Liver (tissue), 9 donors: Measurements from ENCODE around the gene FAM3B. TPM values are rescaled to one million over a fixed set of nuclear protein-coding genes. Genes with fewer than 3 reads are reported as not detected.

ENCODE experiments used
- DNase-seq: peaks from one replicate; pipeline ENCODE4 v3.0.0-alpha.2; 2017; ENCODE audit warnings: low spot score
- H3K27ac ChIP-seq, 2 donors: one replicate each; pipeline ENCODE4 v1.7.0; 2013; ENCODE audit warnings: inconsistent platforms in 2 of 2, low read length in 2 of 2, control low read depth in 1 of 2, low read depth in 1 of 2, mild to moderate bottlenecking in 1 of 2
- H3K27me3 ChIP-seq, 4 donors: one replicate each; pipeline versions ENCODE4 v1.6.1 to v1.7.0; 2013; ENCODE audit warnings: low read length in 3 of 4, inconsistent platforms in 1 of 4, mild to moderate bottlenecking in 1 of 4, moderate library complexity in 1 of 4; ENCODE audit not compliant: control insufficient read depth in 4 of 4, insufficient read depth in 4 of 4
- H3K36me3 ChIP-seq, 4 donors: one replicate each; pipeline versions ENCODE4 v1.6.1 to v1.7.0; 2013; ENCODE audit warnings: low read length in 3 of 4, mild to moderate bottlenecking in 3 of 4, low read depth in 1 of 4, moderate library complexity in 1 of 4; ENCODE audit not compliant: control insufficient read depth in 4 of 4, insufficient read depth in 3 of 4
- H3K4me1 ChIP-seq, 4 donors: one replicate each; pipeline versions ENCODE4 v1.6.1 to v1.7.0; 2013; ENCODE audit warnings: low read length in 3 of 4, mild to moderate bottlenecking in 3 of 4, moderate library complexity in 1 of 4; ENCODE audit not compliant: control insufficient read depth in 4 of 4, insufficient read depth in 4 of 4
- H3K4me3 ChIP-seq, 3 donors: one replicate each; pipeline versions ENCODE4 v1.6.1 to v1.7.0; 2013; ENCODE audit warnings: low read length in 3 of 3, control low read depth in 1 of 3, low read depth in 1 of 3, mild to moderate bottlenecking in 1 of 3
- H3K9ac ChIP-seq, 2 donors: one replicate each; pipeline ENCODE4 v1.7.0; 2013; ENCODE audit warnings: low read length in 2 of 2, mild to moderate bottlenecking in 2 of 2, moderate library complexity in 2 of 2, control low read depth in 1 of 2, low read depth in 1 of 2
- H3K9me3 ChIP-seq, 4 donors: one replicate each; pipeline versions ENCODE4 v1.6.1 to v1.7.0; 2013; ENCODE audit warnings: low read length in 3 of 4; ENCODE audit not compliant: control insufficient read depth in 4 of 4
- ATF3 ChIP-seq: IDR thresholded peaks from 2 replicates; pipeline ENCODE4 v1.6.1; 2016; ENCODE audit warnings: antibody characterized with exemption
- EGR1 ChIP-seq, 2 donors: IDR thresholded peaks; 2 replicates each; pipeline ENCODE4 v1.6.1; 2016 to 2018; ENCODE audit warnings: antibody characterized with exemption in 2 of 2, low read depth in 2 of 2
- FOXA1 ChIP-seq: IDR thresholded peaks from 2 replicates; pipeline ENCODE4 v1.6.1; 2016; ENCODE audit warnings: antibody characterized with exemption
- FOXA2 ChIP-seq: IDR thresholded peaks from 2 replicates; pipeline ENCODE4 v1.6.1; 2016; ENCODE audit warnings: antibody characterized with exemption
- GABPA ChIP-seq, 2 donors: IDR thresholded peaks in 1 of 2; conservative IDR thresholded peaks in 1 of 2; 2 replicates each; pipeline ENCODE4 v1.6.1; 2016; ENCODE audit warnings: antibody characterized with exemption in 2 of 2, mild to moderate bottlenecking in 1 of 2, moderate library complexity in 1 of 2
- HNF4A ChIP-seq, 2 donors: conservative IDR thresholded peaks; 2 replicates each; pipeline ENCODE4 v1.6.1; 2016; ENCODE audit warnings: antibody characterized with exemption in 2 of 2, mild to moderate bottlenecking in 2 of 2
- HNF4G ChIP-seq: IDR thresholded peaks from 2 replicates; pipeline ENCODE4 v1.6.1; 2016; ENCODE audit warnings: antibody characterized with exemption
- JUND ChIP-seq, 2 donors: IDR thresholded peaks; 2 replicates each; pipeline ENCODE4 v1.6.1; 2016; ENCODE audit warnings: antibody characterized with exemption in 2 of 2
- MAX ChIP-seq: IDR thresholded peaks from 2 replicates; pipeline ENCODE4 v1.6.1; 2016; ENCODE audit warnings: antibody characterized with exemption
- NR2F2 ChIP-seq: IDR thresholded peaks from 2 replicates; pipeline ENCODE4 v1.6.1; 2016; ENCODE audit warnings: antibody characterized with exemption
- RAD21 ChIP-seq, 2 donors: IDR thresholded peaks; 2 replicates each; pipeline ENCODE4 v1.6.1; 2016; ENCODE audit warnings: antibody characterized with exemption in 2 of 2, mild to moderate bottlenecking in 2 of 2
- REST ChIP-seq: IDR thresholded peaks from 2 replicates; pipeline ENCODE4 v1.6.1; 2016; ENCODE audit warnings: antibody characterized with exemption, mild to moderate bottlenecking
- RXRA ChIP-seq, 2 donors: IDR thresholded peaks; 2 replicates each; pipeline ENCODE4 v1.6.1; 2017 to 2018; ENCODE audit warnings: antibody characterized with exemption in 2 of 2, mild to moderate bottlenecking in 1 of 2
- TAF1 ChIP-seq: conservative IDR thresholded peaks from 2 replicates; pipeline ENCODE4 v1.6.1; 2016; ENCODE audit warnings: antibody characterized with exemption, mild to moderate bottlenecking
- YY1 ChIP-seq: IDR thresholded peaks from 2 replicates; pipeline ENCODE4 v1.6.1; 2016; ENCODE audit warnings: antibody characterized with exemption, mild to moderate bottlenecking
- ZBTB33 ChIP-seq: IDR thresholded peaks from 2 replicates; pipeline ENCODE4 v1.6.1; 2016; ENCODE audit warnings: antibody characterized with exemption
- WGBS: extraction: QIAGEN DNeasy Blood & Tissue Kit; methylation state at CpG from one replicate; pipeline ENCODE4 v1.1.7; 2013; 5-methylcytosine and 5-hydroxymethylcytosine counted together
- polyA plus RNA-seq, 2 donors: library from polyadenylated mRNA; stranded (reverse) in 1 of 2; unstranded in 1 of 2; fragments of 200-250 nt in 1 of 2; fragments of >200 nt in 1 of 2; fragmentation: Nextera tagmentation in 1 of 2; extraction: Ambion mirVana in 1 of 2; gene quantifications; one replicate each; pipeline versions ENCODE4 v1.2.1 to v1.2.3, GENCODE V29; 2013 to 2015
- total RNA-seq, 2 donors: library from RNA; depleted of rRNA; stranded (reverse); fragments of >200 nt; gene quantifications; one replicate each; pipeline ENCODE4 v1.2.3, GENCODE V29; 2014
- TF ChIP-seq, protein P1 (sequence below): fragments of 150-350 bp; IDR thresholded peaks from 2 replicates; pipeline ENCODE4 v1.5.1; 2017; ENCODE audit warnings: improper control_type of control experiment, low read depth, low read length; ENCODE audit not compliant: missing input control
- donor health status: healthy.
- donor health status: healthy.
- donor health status: healthy.
- donor health status: healthy.
- donor health status: healthy.

The FAM3B gene
- total and polyA plus RNA-seq, 4 donors: 0.72 to 18.2 (median 3.4) TPM

- TF ChIP-seq NR2F2 (no peak), RAD21 (IDR thresholded peaks at IDR 0.05) (no peak), ATF3 (no peak), EGR1 (IDR thresholded peaks at IDR 0.05; ENCODE audit: low read depth in 2 of 2) (no peak), HNF4A (conservative IDR thresholded peaks at IDR 0.05) (no peak), MAX (no peak), RXRA (IDR thresholded peaks at IDR 0.05) (no peak), YY1 (no peak)
- TF ChIP-seq, protein P1, sequence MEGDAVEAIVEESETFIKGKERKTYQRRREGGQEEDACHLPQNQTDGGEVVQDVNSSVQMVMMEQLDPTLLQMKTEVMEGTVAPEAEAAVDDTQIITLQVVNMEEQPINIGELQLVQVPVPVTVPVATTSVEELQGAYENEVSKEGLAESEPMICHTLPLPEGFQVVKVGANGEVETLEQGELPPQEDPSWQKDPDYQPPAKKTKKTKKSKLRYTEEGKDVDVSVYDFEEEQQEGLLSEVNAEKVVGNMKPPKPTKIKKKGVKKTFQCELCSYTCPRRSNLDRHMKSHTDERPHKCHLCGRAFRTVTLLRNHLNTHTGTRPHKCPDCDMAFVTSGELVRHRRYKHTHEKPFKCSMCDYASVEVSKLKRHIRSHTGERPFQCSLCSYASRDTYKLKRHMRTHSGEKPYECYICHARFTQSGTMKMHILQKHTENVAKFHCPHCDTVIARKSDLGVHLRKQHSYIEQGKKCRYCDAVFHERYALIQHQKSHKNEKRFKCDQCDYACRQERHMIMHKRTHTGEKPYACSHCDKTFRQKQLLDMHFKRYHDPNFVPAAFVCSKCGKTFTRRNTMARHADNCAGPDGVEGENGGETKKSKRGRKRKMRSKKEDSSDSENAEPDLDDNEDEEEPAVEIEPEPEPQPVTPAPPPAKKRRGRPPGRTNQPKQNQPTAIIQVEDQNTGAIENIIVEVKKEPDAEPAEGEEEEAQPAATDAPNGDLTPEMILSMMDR: no peak
- no peaks in the 10 kb centered on the region for H3K9me3 ChIP-seq
- DNase-seq: no peak
- H3K27me3 ChIP-seq: peaks cover 0 to 3% (median 0%) of the 10 kb centered on the region in 4 donors
- no peak overlapping the region for H3K27ac ChIP-seq
- no peak overlapping the region for H3K9ac ChIP-seq
- no peak overlapping the region for H3K4me3 ChIP-seq
- 95% methylated on average over 14 of the region's 14 CpGs for WGBS
- peaks cover 0 to 4% (median 0%) of the 10 kb centered on the region in 4 donors for H3K36me3 ChIP-seq
- no peaks in the 10 kb centered on the region for H3K4me1 ChIP-seq
Observed at GRCh38 chr21:41388259-41388658, 71.7 kb downstream of the FAM3B start.

DNA sequence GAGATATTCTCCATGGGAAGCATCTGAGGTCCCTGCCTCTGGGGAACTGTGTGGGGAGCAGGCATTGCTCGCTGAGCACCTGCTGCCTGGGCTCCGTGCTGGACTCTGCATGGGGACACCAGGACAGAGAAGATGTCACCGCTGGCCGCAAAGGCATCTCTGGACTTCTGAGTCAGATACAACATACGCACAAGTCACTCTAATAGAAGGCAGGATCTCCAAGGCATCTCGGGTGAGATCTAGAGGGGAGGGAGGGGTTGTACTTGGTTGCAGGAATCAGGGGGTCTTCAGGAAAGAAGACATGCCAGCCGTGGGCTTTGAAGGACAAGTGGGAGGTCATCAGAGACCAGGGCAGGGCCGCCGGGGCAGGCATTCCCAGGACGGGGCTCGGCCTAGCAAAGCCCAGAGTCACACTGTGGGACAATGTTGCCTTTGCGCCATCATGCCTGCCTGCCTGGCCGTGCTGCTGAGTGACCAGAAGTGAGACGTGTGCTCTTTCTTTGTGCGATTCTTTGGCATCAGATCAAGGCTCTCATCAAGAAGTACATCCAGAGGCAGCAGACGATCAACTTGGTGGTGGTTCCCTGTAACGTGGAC is 73.5 kb downstream of the FAM3B start:
- WGBS: 91% methylated on average over 17 of the region's 17 CpGs
- no peak for DNase-seq
- Histone ChIP-seq H3K27me3 (peaks cover 0 to 3% (median 0%) of the 10 kb centered on the region in 4 donors), H3K9me3 (no peaks in the 10 kb centered on the region), H3K9ac (no peak overlapping the region), H3K36me3 (peaks cover 0 to 4% (median 0%) of the 10 kb centered on the region in 4 donors), H3K27ac (no peak overlapping the region), H3K4me1 (no peaks in the 10 kb centered on the region), H3K4me3 (no peak overlapping the region)
- no peak for TF ChIP-seq TAF1
- no peak for TF ChIP-seq FOXA2
- no peak for TF ChIP-seq REST
- TF ChIP-seq, protein P1: no peak
- TF ChIP-seq RAD21 (IDR thresholded peaks at IDR 0.05): no peak
- TF ChIP-seq HNF4A (conservative IDR thresholded peaks at IDR 0.05): no peak
- no peak for TF ChIP-seq JUND (IDR thresholded peaks at IDR 0.05)
- TF ChIP-seq NR2F2: no peak
- TF ChIP-seq FOXA1: no peak
- no peak for TF ChIP-seq RXRA (IDR thresholded peaks at IDR 0.05)
- no peak for TF ChIP-seq ZBTB33
- TF ChIP-seq YY1: no peak
- no peak for TF ChIP-seq MAX
- no peak for TF ChIP-seq HNF4G
- no peak for TF ChIP-seq GABPA (IDR thresholded peaks at IDR 0.05 in 1 of 2, conservative IDR thresholded peaks at IDR 0.05 in 1 of 2)
